BJ (cell line): Measurements from ENCODE around the gene ATOSB. TPM values are rescaled to one million over a fixed set of nuclear protein-coding genes. Genes with fewer than 3 reads are reported as not detected.
"Not testable (repeated sequence)": the region's sequence is repeated elsewhere in the genome, so short reads cannot be mapped to it uniquely, and the experiment has no call there.

Source experiments
- CTCF ChIA-PET: fragments of 350-600 bp; formaldehyde crosslinking; extraction: SDS; loops from one replicate; lab custom pipeline; 2021; ENCODE audit warnings: antibody characterized with exemption, inconsistent platforms; lab: Yijun Ruan, JAX
- POLR2A ChIA-PET: fragments of 300-600 bp; sonication (Branson Sonifier 250); formaldehyde crosslinking; extraction: SDS; loops from one replicate; lab custom pipeline; 2021; ENCODE audit warnings: antibody characterized with exemption; lab: Charles Lee
- DNase-seq: peaks from one replicate; pipeline ENCODE4 v3.0.0-alpha.2; 2011; ENCODE audit warnings: low read depth
- H3K27me3 ChIP-seq: 2 replicates; pipeline ENCODE4 v1.6.0; 2011; ENCODE audit warnings: low read length; ENCODE audit not compliant: control insufficient read depth, insufficient read depth
- H3K36me3 ChIP-seq: 2 replicates; pipeline ENCODE4 v1.5.1; 2011; ENCODE audit warnings: low read length; ENCODE audit not compliant: control insufficient read depth, insufficient read depth
- H3K4me3 ChIP-seq: 2 replicates; pipeline ENCODE4 v1.5.1; 2011; ENCODE audit warnings: low read depth, mild to moderate bottlenecking, control low read depth, low read length
- polyA plus RNA-seq: library from polyadenylated mRNA; depleted of rRNA; stranded (reverse); fragments of >200 nt; gene quantifications from 2 replicates; pipeline ENCODE4 v1.2.3, GENCODE V29; 2011
- TF ChIP-seq, protein P1 (sequence below): IDR thresholded peaks from 2 replicates; pipeline ENCODE4 v1.5.1; 2011; ENCODE audit warnings: low read depth, mild to moderate bottlenecking, control low read depth, inconsistent platforms, low read length, moderate library complexity; ENCODE audit not compliant: insufficient read depth

ATOSB gene
- polyA plus RNA-seq, 1 experiment, result 51.0 TPM

GRCh38 chr9:35161713-35162604 is 46.3 kb upstream of the ATOSB start, which contains the start of gene UNC13B:
Gene UNC13B, plus strand, starts transcription at chr9:35162009. Its CDS starts 275 bp downstream, at chr9:35162284.
- H3K4me3 ChIP-seq, result peak within 1 kb of the TSS; percentile 85
- TF ChIP-seq, protein P1, sequence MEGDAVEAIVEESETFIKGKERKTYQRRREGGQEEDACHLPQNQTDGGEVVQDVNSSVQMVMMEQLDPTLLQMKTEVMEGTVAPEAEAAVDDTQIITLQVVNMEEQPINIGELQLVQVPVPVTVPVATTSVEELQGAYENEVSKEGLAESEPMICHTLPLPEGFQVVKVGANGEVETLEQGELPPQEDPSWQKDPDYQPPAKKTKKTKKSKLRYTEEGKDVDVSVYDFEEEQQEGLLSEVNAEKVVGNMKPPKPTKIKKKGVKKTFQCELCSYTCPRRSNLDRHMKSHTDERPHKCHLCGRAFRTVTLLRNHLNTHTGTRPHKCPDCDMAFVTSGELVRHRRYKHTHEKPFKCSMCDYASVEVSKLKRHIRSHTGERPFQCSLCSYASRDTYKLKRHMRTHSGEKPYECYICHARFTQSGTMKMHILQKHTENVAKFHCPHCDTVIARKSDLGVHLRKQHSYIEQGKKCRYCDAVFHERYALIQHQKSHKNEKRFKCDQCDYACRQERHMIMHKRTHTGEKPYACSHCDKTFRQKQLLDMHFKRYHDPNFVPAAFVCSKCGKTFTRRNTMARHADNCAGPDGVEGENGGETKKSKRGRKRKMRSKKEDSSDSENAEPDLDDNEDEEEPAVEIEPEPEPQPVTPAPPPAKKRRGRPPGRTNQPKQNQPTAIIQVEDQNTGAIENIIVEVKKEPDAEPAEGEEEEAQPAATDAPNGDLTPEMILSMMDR, result peak; percentile 42
- peak; percentile 62 for DNase-seq
- H3K27me3 ChIP-seq, result no peaks in the 10 kb centered on the region
- H3K36me3 ChIP-seq, result no peaks in the 10 kb centered on the region
- ChIA-PET POLR2A (interaction anchor here (0.6 kb wide), 2 partner anchors 9 to 49 kb away, joined by 3 to 11 read pairs; no protein-coding TSS in a partner anchor), CTCF (interaction anchor here (0.7 to 1.7 kb wide), 8 partner anchors 11 to 316 kb away, joined by 3 to 6 read pairs (median 3); no protein-coding TSS in a partner anchor)

DNA sequence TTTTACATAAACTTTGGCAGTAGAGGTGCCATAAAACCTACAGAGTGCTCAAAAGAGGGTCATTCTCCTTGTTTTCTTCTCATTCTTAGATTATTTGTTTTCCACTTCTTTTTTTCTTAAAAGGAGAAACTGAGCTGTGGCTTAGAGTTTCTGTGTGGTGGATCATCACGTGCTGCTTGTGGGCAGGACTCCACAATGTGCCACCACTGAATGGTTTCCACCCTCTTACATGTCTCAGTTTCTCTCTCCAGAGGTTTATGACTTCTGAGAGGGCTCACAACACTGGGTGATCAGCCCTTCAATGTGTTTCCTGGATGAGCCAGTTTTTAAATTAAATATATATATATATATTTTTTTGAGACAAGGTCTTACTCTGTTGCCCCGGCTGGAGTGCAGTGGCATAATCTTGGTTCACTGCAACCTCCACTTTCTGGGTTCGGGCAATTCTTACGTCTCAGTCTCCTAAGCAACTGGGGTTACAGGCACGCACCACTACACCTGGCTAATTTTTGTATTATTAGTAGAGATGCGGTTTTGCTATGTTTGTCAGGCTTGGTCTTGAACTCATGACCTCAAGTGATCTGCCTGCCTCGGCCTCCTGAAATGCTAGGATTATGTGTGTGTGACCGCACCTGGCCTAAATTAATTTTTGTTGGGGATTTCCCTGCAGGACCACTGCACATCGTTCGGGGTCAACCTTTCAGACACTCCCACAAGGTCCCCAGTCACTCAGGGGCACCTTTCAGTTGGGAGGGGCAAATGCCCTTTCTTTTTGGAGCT is 43.0 kb upstream of the ATOSB start:
- POLR2A ChIA-PET, result no interaction called here
- Histone ChIP-seq H3K27me3 (no peaks in the 10 kb centered on the region), H3K4me3 (no peak overlapping the region), H3K36me3 (no peaks in the 10 kb centered on the region)
- CTCF ChIA-PET, result no interaction called here
- no peak for DNase-seq
- TF ChIP-seq, protein P1, result no peak

- H3K4me3 ChIP-seq, CTCF ChIA-PET, POLR2A ChIA-PET, DNase-seq, H3K27me3 ChIP-seq, H3K36me3 ChIP-seq: not testable (repeated sequence)
Measured at GRCh38 chr9:35157836-35158235, 42.2 kb upstream of the ATOSB start.

DNA sequence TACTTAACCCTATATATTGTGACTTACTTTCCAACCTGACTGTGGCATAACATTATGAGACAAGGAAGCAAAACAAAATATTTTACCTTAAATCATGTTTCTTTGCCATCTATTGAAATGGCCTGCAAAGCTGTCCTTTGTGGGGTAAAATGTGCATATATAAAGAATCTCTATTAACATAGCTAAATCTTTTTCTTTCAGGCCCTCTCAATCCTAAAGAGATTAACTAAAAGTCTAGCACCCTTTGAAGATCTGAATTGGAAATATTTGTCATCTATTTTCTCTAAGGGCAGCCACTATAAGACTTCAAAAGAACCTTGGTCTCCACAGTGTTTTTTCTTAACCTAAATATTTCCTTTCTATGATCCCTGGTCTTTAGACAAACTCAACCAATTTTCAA is 41.1 kb upstream of the ATOSB start:
- POLR2A ChIA-PET, result no interaction called here

DNA sequence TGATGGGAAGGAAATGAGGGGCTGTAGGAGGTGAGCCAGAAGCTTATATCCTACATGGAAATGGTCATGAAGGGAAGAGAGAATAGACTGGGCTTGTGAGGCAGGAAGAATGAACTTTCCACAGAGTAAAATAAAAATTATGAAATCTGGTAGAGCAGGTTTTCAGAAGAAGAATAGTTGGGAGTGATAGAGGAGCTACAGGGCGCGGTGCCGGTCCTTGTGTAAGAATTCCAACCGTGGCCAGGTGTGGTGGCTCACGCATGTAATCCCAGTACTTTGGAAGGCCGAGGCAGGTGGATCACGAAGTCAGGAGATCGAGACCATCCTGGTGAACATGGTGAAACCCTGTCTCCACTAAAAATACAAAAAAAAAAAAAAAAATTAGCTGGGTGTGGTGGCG is 37.3 kb upstream of the ATOSB start:
- Histone ChIP-seq H3K27me3 (no peaks in the 10 kb centered on the region), H3K4me3 (no peak overlapping the region), H3K36me3 (no peaks in the 10 kb centered on the region)
- CTCF ChIA-PET, result no interaction called here
- POLR2A ChIA-PET, result no interaction called here
- TF ChIP-seq, protein P1, result no peak
- DNase-seq, result no peak

More for the DNA sequence above, 41.1 kb upstream of the ATOSB start:
- Histone ChIP-seq H3K27me3 (no peaks in the 10 kb centered on the region), H3K4me3 (no peak overlapping the region), H3K36me3 (no peaks in the 10 kb centered on the region)
- CTCF ChIA-PET, result no interaction called here
- TF ChIP-seq, protein P1, result no peak
- no peak for DNase-seq

- DNase-seq, CTCF ChIA-PET, H3K27me3 ChIP-seq, POLR2A ChIA-PET, H3K4me3 ChIP-seq, H3K36me3 ChIP-seq: not testable (repeated sequence)
Measured at GRCh38 chr9:35147941-35148563, 32.4 kb upstream of the ATOSB start.
